Ammon's horn (tissue), 1 donor: Measurements from ENCODE around the gene RPTOR.
"Not testable (repeated sequence)": the region's sequence is repeated elsewhere in the genome, so short reads cannot be mapped to it uniquely, and the experiment has no call there.

Source experiments
- DNase-seq: peaks from one replicate; pipeline ENCODE4 v3.0.0-alpha.2; 2016; ENCODE audit warnings: low spot score

Gene RPTOR

GRCh38 chr17:80746262-80746935 is 201.8 kb downstream of the RPTOR start:
- no peak for DNase-seq

GRCh38 chr17:80747469-80747868 is 202.8 kb downstream of the RPTOR start:
- no peak for DNase-seq

GRCh38 chr17:80749611-80750010 is 205.0 kb downstream of the RPTOR start:
- DNase-seq = no peak

GRCh38 chr17:80750263-80750662 is 205.6 kb downstream of the RPTOR start:
- no peak for DNase-seq

GRCh38 chr17:80751070-80751945 is 206.7 kb downstream of the RPTOR start:
- peak; percentile 82 for DNase-seq

- peak; percentile 51 for DNase-seq
These were observed 207.4 kb downstream of the RPTOR start for GRCh38 chr17:80751946-80752581.

GRCh38 chr17:80753685-80754345 is 209.2 kb downstream of the RPTOR start:
- no peak for DNase-seq

- DNase-seq = no peak
These were observed 210.2 kb downstream of the RPTOR start for GRCh38 chr17:80754846-80755245.

- no peak for DNase-seq
These were observed 211.2 kb downstream of the RPTOR start for GRCh38 chr17:80755650-80756405.

- DNase-seq = no peak
These were observed 214.1 kb downstream of the RPTOR start for GRCh38 chr17:80758481-80759376.

- DNase-seq = no peak
These were observed 214.7 kb downstream of the RPTOR start for GRCh38 chr17:80759377-80759673.

- no peak for DNase-seq
These were observed 215.9 kb downstream of the RPTOR start for GRCh38 chr17:80760511-80760911.

- no peak for DNase-seq
These were observed 216.7 kb downstream of the RPTOR start for GRCh38 chr17:80761110-80761871.

GRCh38 chr17:80762076-80762475 is 217.4 kb downstream of the RPTOR start:
- DNase-seq = no peak

GRCh38 chr17:80763293-80763867 is 218.7 kb downstream of the RPTOR start:
- no peak for DNase-seq

GRCh38 chr17:80764627-80765145 is 220.0 kb downstream of the RPTOR start:
- not testable (repeated sequence) for DNase-seq

GRCh38 chr17:80765241-80765961 is 220.8 kb downstream of the RPTOR start:
- DNase-seq = no peak

- DNase-seq = no peak
These were observed 221.7 kb downstream of the RPTOR start for GRCh38 chr17:80766290-80766855.
